ENCODE results near the gene HNRNPLL.

- TF ChIP-seq POLR2A (IDR thresholded peaks at IDR 0.05), result no peak
- TF ChIP-seq, protein P1, sequence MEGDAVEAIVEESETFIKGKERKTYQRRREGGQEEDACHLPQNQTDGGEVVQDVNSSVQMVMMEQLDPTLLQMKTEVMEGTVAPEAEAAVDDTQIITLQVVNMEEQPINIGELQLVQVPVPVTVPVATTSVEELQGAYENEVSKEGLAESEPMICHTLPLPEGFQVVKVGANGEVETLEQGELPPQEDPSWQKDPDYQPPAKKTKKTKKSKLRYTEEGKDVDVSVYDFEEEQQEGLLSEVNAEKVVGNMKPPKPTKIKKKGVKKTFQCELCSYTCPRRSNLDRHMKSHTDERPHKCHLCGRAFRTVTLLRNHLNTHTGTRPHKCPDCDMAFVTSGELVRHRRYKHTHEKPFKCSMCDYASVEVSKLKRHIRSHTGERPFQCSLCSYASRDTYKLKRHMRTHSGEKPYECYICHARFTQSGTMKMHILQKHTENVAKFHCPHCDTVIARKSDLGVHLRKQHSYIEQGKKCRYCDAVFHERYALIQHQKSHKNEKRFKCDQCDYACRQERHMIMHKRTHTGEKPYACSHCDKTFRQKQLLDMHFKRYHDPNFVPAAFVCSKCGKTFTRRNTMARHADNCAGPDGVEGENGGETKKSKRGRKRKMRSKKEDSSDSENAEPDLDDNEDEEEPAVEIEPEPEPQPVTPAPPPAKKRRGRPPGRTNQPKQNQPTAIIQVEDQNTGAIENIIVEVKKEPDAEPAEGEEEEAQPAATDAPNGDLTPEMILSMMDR (IDR thresholded peaks at IDR 0.05), result no peak
Observed at GRCh38 chr2:38592951-38593350, 9.8 kb downstream of the HNRNPLL start.

Data from heart left ventricle (tissue), 13 donors.